CD4-positive, alpha-beta T cell (primary cell): Measurements from ENCODE around the gene ZNF486. TPM values are rescaled to one million over a fixed set of nuclear protein-coding genes. Genes with fewer than 3 reads are reported as not detected.
"Not testable (repeated sequence)": the region's sequence is repeated elsewhere in the genome, so short reads cannot be mapped to it uniquely, and the experiment has no call there.

ENCODE experiments used
- ATAC-seq: fragments of 200-7000 bp; cut with Tn5 transposase; one replicate; pipeline ENCODE4 v1.10.0; 2022; ENCODE audit warnings: mild to moderate bottlenecking; ENCODE audit not compliant: poor library complexity
- CTCF ChIA-PET: fragments of 350-600 bp; sonication (Branson Sonifier 250); formaldehyde crosslinking; loops from one replicate; lab custom pipeline; 2021; ENCODE audit warnings: antibody characterized with exemption, inconsistent platforms; lab: Charles Lee
- POLR2A ChIA-PET: fragments of 350-600 bp; sonication (Branson Sonifier 250); formaldehyde crosslinking; loops from one replicate; lab custom pipeline; 2021; ENCODE audit warnings: antibody characterized with exemption, inconsistent platforms; lab: Charles Lee
- DNase-seq, 14 experiments: peaks; one replicate each; pipeline ENCODE4 v3.0.0-alpha.2; 2013 to 2020; ENCODE audit warnings: mixed read lengths in 2 of 14
- H3K27ac ChIP-seq, 2 donors: one replicate each; pipeline versions ENCODE4 v1.5.1 to v1.7.0; 2013; ENCODE audit warnings: low read length in 2 of 2, low read depth in 1 of 2, mild to moderate bottlenecking in 1 of 2
- H3K27me3 ChIP-seq, 2 experiments: 1 replicate in 1 of 2; 2 replicates in 1 of 2; pipeline versions ENCODE4 v1.6.1 to v1.7.0; 2013; ENCODE audit warnings: low read length in 2 of 2, control low read depth in 1 of 2, mild to moderate bottlenecking in 1 of 2, moderate library complexity in 1 of 2; ENCODE audit not compliant: insufficient read depth in 2 of 2, control insufficient read depth in 1 of 2
- H3K36me3 ChIP-seq: one replicate; pipeline ENCODE4 v1.6.1; 2013; ENCODE audit warnings: low read length, control low read depth; ENCODE audit not compliant: insufficient read depth
- H3K4me1 ChIP-seq: one replicate; pipeline ENCODE4 v1.6.1; 2013; ENCODE audit warnings: low read length, control low read depth; ENCODE audit not compliant: insufficient read depth
- H3K4me3 ChIP-seq: one replicate; pipeline ENCODE4 v1.5.1; 2013; ENCODE audit warnings: mild to moderate bottlenecking, low read length, moderate library complexity
- H3K9me3 ChIP-seq, 2 experiments: 1 replicate in 1 of 2; 2 replicates in 1 of 2; pipeline versions ENCODE4 v1.6.1 to v1.7.0; 2013; ENCODE audit warnings: low read length in 2 of 2, mild to moderate bottlenecking in 2 of 2, control low read depth in 1 of 2, moderate library complexity in 1 of 2; ENCODE audit not compliant: control insufficient read depth in 1 of 2, insufficient read depth in 1 of 2
- H3K27ac Mint-ChIP-seq: one replicate; pipeline ENCODE4 v1.8.0; 2020; ENCODE audit warnings: mixed read lengths
- H3K27me3 Mint-ChIP-seq: one replicate; pipeline ENCODE4 v1.8.0; 2021; ENCODE audit warnings: mixed read lengths
- H3K36me3 Mint-ChIP-seq: one replicate; pipeline ENCODE4 v1.8.0; 2021; ENCODE audit warnings: low read depth, mixed read lengths
- H3K4me1 Mint-ChIP-seq: one replicate; pipeline ENCODE4 v1.8.0; 2021; ENCODE audit warnings: low read depth, mixed read lengths
- H3K4me3 Mint-ChIP-seq: one replicate; pipeline ENCODE4 v1.8.0; 2020; ENCODE audit warnings: mild to moderate bottlenecking, mixed read lengths
- H3K9me3 Mint-ChIP-seq: one replicate; pipeline ENCODE4 v1.8.0; 2020; ENCODE audit warnings: mixed read lengths
- intact Hi-C, 2 experiments: fragments of 100-400 bp; cut with DNase I in 1 of 2; cut with micrococcal nuclease in 1 of 2; formaldehyde crosslinking; loops; one replicate each; pipeline versions ENCODE4 v1.15.1 to v1.9.0; 2023 to 2025; cut with DNase I, micrococcal nuclease
- total RNA-seq, 174 experiments: library from RNA in 2 of 174; stranded (reverse) in 2 of 174; gene quantifications; one replicate each; pipeline ENCODE4 v1.2.3 and lab custom pipeline; 2021 to 2026
- TF ChIP-seq, protein P1 (sequence below): fragments of 200-600 bp; IDR thresholded peaks from one replicate; pipeline ENCODE4 v1.8.0; 2022; ENCODE audit warnings: antibody characterized with exemption, mild to moderate bottlenecking

Gene ZNF486
- total RNA-seq, 2 experiments from 2014 or later = 3.0 to 3.8 TPM

- Mint-ChIP-seq H3K4me3 (no peak overlapping the region), H3K9me3 (peaks cover 2% of the 10 kb centered on the region), H3K36me3 (no peaks in the 10 kb centered on the region), H3K27me3 (no peaks in the 10 kb centered on the region), H3K27ac (no peak overlapping the region), H3K4me1 (no peaks in the 10 kb centered on the region)
- CTCF ChIA-PET = no interaction called here
- TF ChIP-seq, protein P1, sequence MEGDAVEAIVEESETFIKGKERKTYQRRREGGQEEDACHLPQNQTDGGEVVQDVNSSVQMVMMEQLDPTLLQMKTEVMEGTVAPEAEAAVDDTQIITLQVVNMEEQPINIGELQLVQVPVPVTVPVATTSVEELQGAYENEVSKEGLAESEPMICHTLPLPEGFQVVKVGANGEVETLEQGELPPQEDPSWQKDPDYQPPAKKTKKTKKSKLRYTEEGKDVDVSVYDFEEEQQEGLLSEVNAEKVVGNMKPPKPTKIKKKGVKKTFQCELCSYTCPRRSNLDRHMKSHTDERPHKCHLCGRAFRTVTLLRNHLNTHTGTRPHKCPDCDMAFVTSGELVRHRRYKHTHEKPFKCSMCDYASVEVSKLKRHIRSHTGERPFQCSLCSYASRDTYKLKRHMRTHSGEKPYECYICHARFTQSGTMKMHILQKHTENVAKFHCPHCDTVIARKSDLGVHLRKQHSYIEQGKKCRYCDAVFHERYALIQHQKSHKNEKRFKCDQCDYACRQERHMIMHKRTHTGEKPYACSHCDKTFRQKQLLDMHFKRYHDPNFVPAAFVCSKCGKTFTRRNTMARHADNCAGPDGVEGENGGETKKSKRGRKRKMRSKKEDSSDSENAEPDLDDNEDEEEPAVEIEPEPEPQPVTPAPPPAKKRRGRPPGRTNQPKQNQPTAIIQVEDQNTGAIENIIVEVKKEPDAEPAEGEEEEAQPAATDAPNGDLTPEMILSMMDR = no peak
- Histone ChIP-seq H3K27me3 (no peaks in the 10 kb centered on the region), H3K4me1 (no peaks in the 10 kb centered on the region), H3K4me3 (no peak overlapping the region), H3K36me3 (no peaks in the 10 kb centered on the region), H3K27ac (no peak overlapping the region), H3K9me3 (peaks cover 0 to 17% of the 10 kb centered on the region in 2 experiments)
- POLR2A ChIA-PET = no interaction called here
- no peak for DNase-seq
- no peak for ATAC-seq
- intact Hi-C loops = no loop called here
Measured at GRCh38 chr19:20151617-20152145, 15.3 kb upstream of the ZNF486 start.

DNA sequence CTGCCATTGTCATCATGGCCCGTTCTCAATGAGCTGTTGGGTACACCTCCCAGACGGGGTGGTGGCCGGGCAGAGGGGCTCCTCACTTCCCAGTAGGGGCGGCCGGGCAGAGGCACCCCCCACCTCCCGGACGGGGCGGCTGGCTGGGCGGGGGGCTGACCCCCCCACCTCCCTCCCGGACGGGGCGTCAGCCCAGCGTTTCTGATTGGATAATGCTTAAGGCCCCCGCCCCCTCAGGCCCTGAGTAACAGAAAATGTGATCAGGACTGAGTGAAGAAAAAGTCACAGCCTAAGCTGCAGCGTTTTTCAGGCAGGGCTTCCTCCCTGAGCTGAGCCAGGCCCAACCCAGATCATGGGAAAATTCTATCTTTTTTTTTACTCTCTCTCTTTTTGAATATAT is 14.5 kb upstream of the ZNF486 start:
- ATAC-seq, H3K36me3 Mint-ChIP-seq, DNase-seq, H3K36me3 ChIP-seq, POLR2A ChIA-PET, H3K27ac Mint-ChIP-seq, intact Hi-C loops, H3K4me1 ChIP-seq, H3K4me1 Mint-ChIP-seq, H3K27me3 Mint-ChIP-seq, H3K4me3 ChIP-seq, H3K27me3 ChIP-seq, H3K27ac ChIP-seq, CTCF ChIA-PET, H3K4me3 Mint-ChIP-seq, H3K9me3 Mint-ChIP-seq: not testable (repeated sequence)
- peaks cover 0 to 17% of the 10 kb centered on the region in 2 experiments for H3K9me3 ChIP-seq

DNA sequence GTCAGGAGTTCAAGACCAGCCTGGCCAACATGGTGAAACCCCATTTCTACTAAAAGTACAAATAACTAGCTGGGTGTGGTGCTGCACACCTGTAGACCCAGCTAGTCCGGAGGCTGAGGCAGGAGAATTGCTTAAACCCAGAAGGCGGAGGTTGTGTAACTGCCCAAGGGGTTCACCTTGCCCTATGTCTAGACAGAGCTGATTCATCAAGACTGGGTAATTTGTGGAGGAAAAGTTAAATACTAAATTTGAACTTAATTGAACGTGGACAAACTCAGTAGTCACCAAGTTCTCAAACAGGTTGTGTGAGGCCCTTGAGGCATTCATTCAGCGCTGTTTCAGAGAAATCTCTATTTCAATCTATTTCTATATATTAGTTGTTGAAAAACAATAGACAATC is 13.7 kb upstream of the ZNF486 start:
- TF ChIP-seq, protein P1 = no peak
- Mint-ChIP-seq H3K4me1 (no peaks in the 10 kb centered on the region), H3K27ac (no peak overlapping the region), H3K27me3 (no peaks in the 10 kb centered on the region), H3K9me3 (no peaks in the 10 kb centered on the region), H3K36me3 (no peaks in the 10 kb centered on the region), H3K4me3 (no peak overlapping the region)
- H3K9me3 ChIP-seq = peaks cover 0 to 17% of the 10 kb centered on the region in 2 experiments
- no peak overlapping the region for H3K4me3 ChIP-seq
- no peak for ATAC-seq
- ChIA-PET POLR2A (no interaction called here), CTCF (no interaction called here)
- intact Hi-C loops = no loop called here
- no peaks in the 10 kb centered on the region for H3K4me1 ChIP-seq
- no peak for DNase-seq
- H3K27ac ChIP-seq = no peak overlapping the region
- H3K27me3 ChIP-seq = no peaks in the 10 kb centered on the region
- H3K36me3 ChIP-seq = no peaks in the 10 kb centered on the region

- Histone ChIP-seq H3K27me3 (no peaks in the 10 kb centered on the region), H3K4me1 (no peaks in the 10 kb centered on the region), H3K4me3 (no peak overlapping the region), H3K27ac (no peak overlapping the region), H3K36me3 (no peaks in the 10 kb centered on the region), H3K9me3 (peaks cover 0 to 17% of the 10 kb centered on the region in 2 experiments)
- H3K27ac Mint-ChIP-seq = no peak overlapping the region
- TF ChIP-seq, protein P1 = no peak
- no peak for ATAC-seq
- ChIA-PET POLR2A (no interaction called here), CTCF (no interaction called here)
- H3K9me3 Mint-ChIP-seq = no peaks in the 10 kb centered on the region
- intact Hi-C loops = no loop called here
- H3K36me3 Mint-ChIP-seq = no peaks in the 10 kb centered on the region
- no peak for DNase-seq
- H3K27me3 Mint-ChIP-seq = no peaks in the 10 kb centered on the region
- no peaks in the 10 kb centered on the region for H3K4me1 Mint-ChIP-seq
- no peak overlapping the region for H3K4me3 Mint-ChIP-seq
Measured at GRCh38 chr19:20154636-20155035, 12.4 kb upstream of the ZNF486 start.
